Measurements from ENCODE around the gene STXBP4. TPM values are rescaled to one million over a fixed set of nuclear protein-coding genes. Genes with fewer than 3 reads are reported as not detected.

Gene STXBP4
- polyA plus RNA-seq, 1 experiment: 9.7 TPM

DNA sequence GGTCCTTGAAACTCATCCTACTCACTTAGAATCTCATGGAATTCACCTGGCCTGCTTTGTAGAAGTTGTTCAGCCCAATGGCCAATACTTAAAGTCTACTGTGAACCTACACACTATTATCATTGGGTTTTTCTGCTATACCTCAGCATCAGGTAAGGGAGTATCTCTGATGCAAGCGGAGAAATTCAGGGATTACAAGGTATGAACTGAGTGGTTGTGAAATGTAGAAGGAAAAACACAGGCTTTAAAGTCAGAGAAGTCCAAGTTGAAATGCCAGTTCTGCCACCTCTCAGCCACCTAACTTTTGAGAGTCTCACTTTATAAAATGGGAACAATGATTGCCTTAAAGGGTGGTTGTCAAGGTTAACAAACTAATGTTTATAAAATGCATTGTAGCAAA, 31.1 kb upstream of the STXBP4 start:
- ChIA-PET POLR2A (no interaction called here), CTCF (no interaction called here)
- no peaks in the 10 kb centered on the region for H3K9me3 ChIP-seq (ENCODE audit: control insufficient read depth, insufficient read depth, low read length)
- no peaks in the 10 kb centered on the region for H3K27me3 ChIP-seq (ENCODE audit: control insufficient read depth, insufficient read depth, low read length)
- H3K4me3 ChIP-seq (ENCODE audit: low read depth, low read length): no peak overlapping the region
- no peak overlapping the region for H3K27ac ChIP-seq (ENCODE audit: low read depth, low read length)
- TF ChIP-seq, protein P1, sequence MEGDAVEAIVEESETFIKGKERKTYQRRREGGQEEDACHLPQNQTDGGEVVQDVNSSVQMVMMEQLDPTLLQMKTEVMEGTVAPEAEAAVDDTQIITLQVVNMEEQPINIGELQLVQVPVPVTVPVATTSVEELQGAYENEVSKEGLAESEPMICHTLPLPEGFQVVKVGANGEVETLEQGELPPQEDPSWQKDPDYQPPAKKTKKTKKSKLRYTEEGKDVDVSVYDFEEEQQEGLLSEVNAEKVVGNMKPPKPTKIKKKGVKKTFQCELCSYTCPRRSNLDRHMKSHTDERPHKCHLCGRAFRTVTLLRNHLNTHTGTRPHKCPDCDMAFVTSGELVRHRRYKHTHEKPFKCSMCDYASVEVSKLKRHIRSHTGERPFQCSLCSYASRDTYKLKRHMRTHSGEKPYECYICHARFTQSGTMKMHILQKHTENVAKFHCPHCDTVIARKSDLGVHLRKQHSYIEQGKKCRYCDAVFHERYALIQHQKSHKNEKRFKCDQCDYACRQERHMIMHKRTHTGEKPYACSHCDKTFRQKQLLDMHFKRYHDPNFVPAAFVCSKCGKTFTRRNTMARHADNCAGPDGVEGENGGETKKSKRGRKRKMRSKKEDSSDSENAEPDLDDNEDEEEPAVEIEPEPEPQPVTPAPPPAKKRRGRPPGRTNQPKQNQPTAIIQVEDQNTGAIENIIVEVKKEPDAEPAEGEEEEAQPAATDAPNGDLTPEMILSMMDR (IDR thresholded peaks at IDR 0.05; ENCODE audit: low read depth, low read length): no peak
- DNase-seq (ENCODE audit: low read depth, low spot score): no peak

DNA sequence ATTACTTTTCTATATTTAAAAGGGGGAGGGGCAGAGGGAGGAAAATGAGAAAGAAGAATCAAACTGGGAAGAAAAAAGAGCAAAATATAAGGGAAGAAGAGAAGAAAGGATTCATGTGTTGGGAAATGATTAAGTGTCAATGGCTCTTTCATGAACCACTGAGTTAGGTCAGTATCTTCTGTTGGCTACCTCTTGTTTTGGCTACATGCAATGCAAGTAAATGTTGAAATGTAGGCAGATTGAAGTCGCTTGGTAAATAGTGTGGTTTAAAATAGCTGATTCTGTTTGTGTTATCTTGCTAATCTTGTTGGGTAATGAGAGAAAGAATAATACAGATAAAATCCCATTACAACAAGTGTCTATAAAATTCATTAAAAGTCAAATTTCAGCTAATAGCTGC, 27.3 kb upstream of the STXBP4 start:
- ChIA-PET POLR2A (no interaction called here), CTCF (no interaction called here)
- Histone ChIP-seq H3K27me3 (ENCODE audit: control insufficient read depth, insufficient read depth, low read length) (no peaks in the 10 kb centered on the region), H3K27ac (ENCODE audit: low read depth, low read length) (no peak overlapping the region), H3K9me3 (ENCODE audit: control insufficient read depth, insufficient read depth, low read length) (no peaks in the 10 kb centered on the region), H3K4me3 (ENCODE audit: low read depth, low read length) (no peak overlapping the region)
- DNase-seq (ENCODE audit: low read depth, low spot score): no peak
- TF ChIP-seq, protein P1 (IDR thresholded peaks at IDR 0.05; ENCODE audit: low read depth, low read length): no peak

DNA sequence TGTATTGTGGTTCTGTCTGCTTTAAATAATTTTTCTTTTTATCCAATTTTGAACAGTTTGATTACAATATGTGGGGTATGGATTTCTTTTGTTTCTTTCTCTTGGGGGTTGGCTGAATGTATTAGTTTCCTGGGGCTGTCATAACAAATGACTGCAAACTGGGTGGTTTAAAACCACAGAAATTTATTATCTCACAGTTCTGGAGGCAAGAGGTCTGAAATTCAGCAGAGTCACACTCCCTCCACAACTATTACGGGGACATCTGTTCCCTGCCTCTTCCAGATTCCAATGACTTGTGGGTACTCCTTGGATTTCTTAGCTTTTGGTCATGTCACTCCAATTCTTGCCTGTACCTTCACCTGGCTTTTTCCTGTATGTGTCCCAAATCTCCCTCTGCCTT, 23.8 kb upstream of the STXBP4 start:
- Histone ChIP-seq H3K27ac (ENCODE audit: low read depth, low read length) (no peak overlapping the region), H3K9me3 (ENCODE audit: control insufficient read depth, insufficient read depth, low read length) (no peaks in the 10 kb centered on the region), H3K27me3 (ENCODE audit: control insufficient read depth, insufficient read depth, low read length) (no peaks in the 10 kb centered on the region), H3K4me3 (ENCODE audit: low read depth, low read length) (no peak overlapping the region)
- DNase-seq (ENCODE audit: low read depth, low spot score): no peak
- ChIA-PET CTCF (interaction anchor here (1.0 kb wide), 1 partner anchor 15 kb away, joined by 4 read pairs; no protein-coding TSS in a partner anchor), POLR2A (no interaction called here)
- TF ChIP-seq, protein P1 (IDR thresholded peaks at IDR 0.05; ENCODE audit: low read depth, low read length): no peak

DNA sequence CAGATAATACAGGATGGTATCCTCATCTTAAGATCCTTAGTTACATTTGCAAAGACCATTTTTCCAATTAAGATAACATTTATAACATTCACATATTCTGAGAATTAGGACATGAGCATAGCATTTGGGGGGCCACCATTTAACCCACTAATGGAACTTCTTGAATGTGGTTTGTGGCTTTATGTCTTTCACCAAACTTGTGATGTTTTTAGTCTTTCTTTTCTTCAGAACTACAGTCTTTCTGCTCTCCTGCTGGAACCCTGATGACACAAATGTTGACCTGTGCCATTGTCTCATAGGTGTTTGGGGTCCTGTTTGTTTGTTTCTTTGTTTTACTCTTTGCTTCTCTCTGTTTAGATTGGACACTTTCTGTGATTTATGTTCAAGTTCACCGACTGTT, 23.3 kb upstream of the STXBP4 start:
- Histone ChIP-seq H3K27me3 (ENCODE audit: control insufficient read depth, insufficient read depth, low read length) (no peaks in the 10 kb centered on the region), H3K27ac (ENCODE audit: low read depth, low read length) (no peak overlapping the region), H3K4me3 (ENCODE audit: low read depth, low read length) (no peak overlapping the region), H3K9me3 (ENCODE audit: control insufficient read depth, insufficient read depth, low read length) (no peaks in the 10 kb centered on the region)
- no peak for DNase-seq (ENCODE audit: low read depth, low spot score)
- ChIA-PET CTCF (interaction anchor here (0.7 to 1.0 kb wide), 2 partner anchors 16 to 54 kb away, joined by 3 to 4 read pairs; no protein-coding TSS in a partner anchor), POLR2A (no interaction called here)
- TF ChIP-seq, protein P1 (IDR thresholded peaks at IDR 0.05; ENCODE audit: low read depth, low read length): no peak

DNA sequence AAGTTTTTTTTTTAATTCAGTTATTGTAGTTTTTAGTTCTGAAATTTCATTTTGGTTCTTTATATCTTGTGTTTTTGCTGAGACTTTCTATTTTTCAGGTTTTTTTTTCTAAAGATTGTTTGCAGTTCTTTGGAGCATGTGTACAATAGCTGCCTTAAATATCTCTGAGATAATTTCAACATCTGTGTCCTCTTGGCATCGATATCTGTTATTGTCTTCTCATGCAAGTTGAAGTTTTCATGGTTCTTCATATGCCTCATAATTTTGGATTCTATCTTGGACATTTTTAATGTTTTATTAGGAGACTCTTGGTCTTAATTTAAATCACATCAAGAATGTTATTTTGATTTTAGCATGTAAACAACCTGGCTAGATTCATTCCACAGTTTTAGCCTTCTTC, 22.9 kb upstream of the STXBP4 start:
- H3K4me3 ChIP-seq (ENCODE audit: low read depth, low read length): no peak overlapping the region
- no peaks in the 10 kb centered on the region for H3K27me3 ChIP-seq (ENCODE audit: control insufficient read depth, insufficient read depth, low read length)
- ChIA-PET CTCF (interaction anchor here (0.7 to 1.0 kb wide), 2 partner anchors 16 to 54 kb away, joined by 3 to 4 read pairs; no protein-coding TSS in a partner anchor), POLR2A (no interaction called here)
- no peaks in the 10 kb centered on the region for H3K9me3 ChIP-seq (ENCODE audit: control insufficient read depth, insufficient read depth, low read length)
- no peak overlapping the region for H3K27ac ChIP-seq (ENCODE audit: low read depth, low read length)
- DNase-seq (ENCODE audit: low read depth, low spot score): no peak
- TF ChIP-seq, protein P1 (IDR thresholded peaks at IDR 0.05; ENCODE audit: low read depth, low read length): no peak
